OCI-LY7 (cell line): Measurements from ENCODE around the gene IGF2.

Source experiments
- EZH2phosphoT487 ChIP-seq: fragments of 200-600 bp; sonication (generic); IDR thresholded peaks from 2 replicates; pipeline ENCODE4 v1.6.1; 2018; ENCODE audit warnings: low read depth, borderline replicate concordance, mild to moderate bottlenecking, mixed run types, antibody characterized with exemption, low read length, moderate library complexity, mixed read lengths
- TF ChIP-seq, protein P1 (sequence below): fragments of 200-600 bp; sonication (generic); conservative IDR thresholded peaks from 2 replicates; pipeline ENCODE4 v1.5.1; 2014; ENCODE audit warnings: mild to moderate bottlenecking, antibody characterized with exemption, low read length, moderate library complexity, mixed read lengths

- TF ChIP-seq, protein P1, sequence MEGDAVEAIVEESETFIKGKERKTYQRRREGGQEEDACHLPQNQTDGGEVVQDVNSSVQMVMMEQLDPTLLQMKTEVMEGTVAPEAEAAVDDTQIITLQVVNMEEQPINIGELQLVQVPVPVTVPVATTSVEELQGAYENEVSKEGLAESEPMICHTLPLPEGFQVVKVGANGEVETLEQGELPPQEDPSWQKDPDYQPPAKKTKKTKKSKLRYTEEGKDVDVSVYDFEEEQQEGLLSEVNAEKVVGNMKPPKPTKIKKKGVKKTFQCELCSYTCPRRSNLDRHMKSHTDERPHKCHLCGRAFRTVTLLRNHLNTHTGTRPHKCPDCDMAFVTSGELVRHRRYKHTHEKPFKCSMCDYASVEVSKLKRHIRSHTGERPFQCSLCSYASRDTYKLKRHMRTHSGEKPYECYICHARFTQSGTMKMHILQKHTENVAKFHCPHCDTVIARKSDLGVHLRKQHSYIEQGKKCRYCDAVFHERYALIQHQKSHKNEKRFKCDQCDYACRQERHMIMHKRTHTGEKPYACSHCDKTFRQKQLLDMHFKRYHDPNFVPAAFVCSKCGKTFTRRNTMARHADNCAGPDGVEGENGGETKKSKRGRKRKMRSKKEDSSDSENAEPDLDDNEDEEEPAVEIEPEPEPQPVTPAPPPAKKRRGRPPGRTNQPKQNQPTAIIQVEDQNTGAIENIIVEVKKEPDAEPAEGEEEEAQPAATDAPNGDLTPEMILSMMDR: no peak
- TF ChIP-seq EZH2phosphoT487: no peak
These were observed 29.8 kb upstream of the IGF2 start for GRCh38 chr11:2169005-2169378.
